Stomach smooth muscle (tissue), 2 donors: ENCODE measurements around the gene WDR36.

Experiments
- H3K27ac ChIP-seq: one replicate; pipeline ENCODE4 v1.7.0; 2013; ENCODE audit warnings: mild to moderate bottlenecking, low read length, inconsistent platforms
- H3K27me3 ChIP-seq, 2 donors: one replicate each; pipeline ENCODE4 v1.7.0; 2013; ENCODE audit warnings: low read length in 2 of 2; ENCODE audit not compliant: insufficient read depth in 2 of 2, control insufficient read depth in 1 of 2
- H3K36me3 ChIP-seq, 2 donors: one replicate each; pipeline ENCODE4 v1.7.0; 2013; ENCODE audit warnings: low read length in 2 of 2; ENCODE audit not compliant: control insufficient read depth in 2 of 2, insufficient read depth in 2 of 2
- H3K4me1 ChIP-seq: one replicate; pipeline ENCODE4 v1.7.0; 2013; ENCODE audit warnings: low read length; ENCODE audit not compliant: control insufficient read depth, insufficient read depth
- H3K4me3 ChIP-seq, 2 donors: one replicate each; pipeline ENCODE4 v1.7.0; 2013; ENCODE audit warnings: low read length in 2 of 2
- H3K9ac ChIP-seq, 2 donors: one replicate each; pipeline ENCODE4 v1.7.0; 2013; ENCODE audit warnings: low read length in 2 of 2, mild to moderate bottlenecking in 1 of 2
- H3K9me3 ChIP-seq, 2 donors: one replicate each; pipeline ENCODE4 v1.7.0; 2013; ENCODE audit warnings: low read length in 2 of 2; ENCODE audit not compliant: control insufficient read depth in 2 of 2
- donor health status: healthy.
- donor health status: Pancreatic carcinoma.

The WDR36 gene

DNA sequence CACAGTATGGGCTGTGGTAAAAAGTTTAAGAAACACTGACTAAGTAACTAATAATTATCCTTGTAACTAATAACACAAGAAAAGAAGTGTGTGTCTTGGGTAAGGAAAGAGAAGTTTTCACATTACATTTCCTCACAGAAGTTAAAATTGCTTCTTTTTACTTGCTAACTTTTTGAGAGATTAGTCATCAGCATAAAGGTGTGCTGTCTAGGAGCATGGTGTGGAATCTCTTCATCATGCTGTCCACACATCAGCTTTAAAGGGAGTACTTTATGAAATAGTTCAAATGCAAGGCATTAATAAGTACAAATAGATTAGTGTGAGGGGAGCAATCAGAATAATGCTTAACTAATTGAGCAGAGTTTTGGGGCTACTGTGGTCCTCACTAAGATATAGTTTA lies 29.8 kb downstream of the WDR36 start:
- peaks cover 28 to 36% of the 10 kb centered on the region in 2 donors for H3K36me3 ChIP-seq

DNA sequence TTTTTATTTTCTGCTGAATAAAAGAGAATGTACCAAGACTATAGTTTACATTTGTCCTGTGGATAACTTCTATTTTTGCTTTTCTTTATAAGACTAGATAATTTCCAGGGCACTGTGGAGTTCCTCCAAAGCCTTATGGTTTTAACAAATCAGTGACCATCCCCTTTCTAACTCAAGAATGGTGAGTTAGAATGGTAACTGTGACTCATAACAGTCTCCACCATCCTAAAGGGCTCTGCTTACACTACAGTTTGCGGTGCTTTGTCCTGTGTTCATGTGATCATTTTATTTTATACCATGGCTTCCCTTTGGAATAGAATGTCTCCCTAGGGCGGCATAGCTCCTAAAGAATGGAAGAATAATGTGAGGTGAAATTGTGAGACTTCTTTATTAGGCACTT lies 30.2 kb downstream of the WDR36 start:
- no peaks in the 10 kb centered on the region for H3K9me3 ChIP-seq
- H3K36me3 ChIP-seq: peaks cover 27 to 36% of the 10 kb centered on the region in 2 donors
- no peaks in the 10 kb centered on the region for H3K4me1 ChIP-seq
- H3K27me3 ChIP-seq: no peaks in the 10 kb centered on the region
- no peak overlapping the region for H3K9ac ChIP-seq
- H3K4me3 ChIP-seq: no peak overlapping the region
- H3K27ac ChIP-seq: no peak overlapping the region

More for the DNA sequence above, 29.8 kb downstream of the WDR36 start:
- no peak overlapping the region for H3K9ac ChIP-seq
- H3K27ac ChIP-seq: no peak overlapping the region
- no peak overlapping the region for H3K4me3 ChIP-seq
- no peaks in the 10 kb centered on the region for H3K9me3 ChIP-seq
- H3K27me3 ChIP-seq: no peaks in the 10 kb centered on the region
- no peaks in the 10 kb centered on the region for H3K4me1 ChIP-seq

DNA sequence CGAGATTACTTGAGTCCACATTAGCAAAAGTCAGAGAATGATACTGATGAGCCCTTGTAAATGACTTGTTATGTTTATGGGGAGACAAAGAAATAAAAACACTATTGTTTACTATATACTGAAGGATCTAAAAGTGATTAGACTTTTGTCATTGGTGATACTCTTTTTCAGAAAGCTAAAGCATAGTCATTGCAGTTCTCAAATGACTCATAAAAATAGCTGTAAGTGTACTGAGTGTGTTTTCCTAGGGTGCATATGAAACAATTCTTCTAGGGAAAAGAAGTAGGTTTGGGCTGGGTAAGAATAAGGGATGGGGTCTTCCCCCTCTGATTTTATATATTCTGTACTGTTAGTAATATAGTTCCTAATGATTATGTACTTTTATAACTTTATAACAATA lies 32.6 kb downstream of the WDR36 start:
- H3K36me3 ChIP-seq: peaks cover 29 to 36% of the 10 kb centered on the region in 2 donors
- H3K4me3 ChIP-seq: no peak overlapping the region
- no peaks in the 10 kb centered on the region for H3K4me1 ChIP-seq
- H3K9me3 ChIP-seq: no peaks in the 10 kb centered on the region
- H3K27me3 ChIP-seq: no peaks in the 10 kb centered on the region
- H3K27ac ChIP-seq: no peak overlapping the region
- H3K9ac ChIP-seq: no peak overlapping the region

- no peaks in the 10 kb centered on the region for H3K27me3 ChIP-seq
- no peaks in the 10 kb centered on the region for H3K4me1 ChIP-seq
- peaks cover 23% of the 10 kb centered on the region in 2 donors for H3K36me3 ChIP-seq
- no peak overlapping the region for H3K27ac ChIP-seq
- H3K9ac ChIP-seq: no peak overlapping the region
- no peak overlapping the region for H3K4me3 ChIP-seq
- H3K9me3 ChIP-seq: no peaks in the 10 kb centered on the region
These were observed 34.7 kb downstream of the WDR36 start for GRCh38 chr5:111126896-111127295.

DNA sequence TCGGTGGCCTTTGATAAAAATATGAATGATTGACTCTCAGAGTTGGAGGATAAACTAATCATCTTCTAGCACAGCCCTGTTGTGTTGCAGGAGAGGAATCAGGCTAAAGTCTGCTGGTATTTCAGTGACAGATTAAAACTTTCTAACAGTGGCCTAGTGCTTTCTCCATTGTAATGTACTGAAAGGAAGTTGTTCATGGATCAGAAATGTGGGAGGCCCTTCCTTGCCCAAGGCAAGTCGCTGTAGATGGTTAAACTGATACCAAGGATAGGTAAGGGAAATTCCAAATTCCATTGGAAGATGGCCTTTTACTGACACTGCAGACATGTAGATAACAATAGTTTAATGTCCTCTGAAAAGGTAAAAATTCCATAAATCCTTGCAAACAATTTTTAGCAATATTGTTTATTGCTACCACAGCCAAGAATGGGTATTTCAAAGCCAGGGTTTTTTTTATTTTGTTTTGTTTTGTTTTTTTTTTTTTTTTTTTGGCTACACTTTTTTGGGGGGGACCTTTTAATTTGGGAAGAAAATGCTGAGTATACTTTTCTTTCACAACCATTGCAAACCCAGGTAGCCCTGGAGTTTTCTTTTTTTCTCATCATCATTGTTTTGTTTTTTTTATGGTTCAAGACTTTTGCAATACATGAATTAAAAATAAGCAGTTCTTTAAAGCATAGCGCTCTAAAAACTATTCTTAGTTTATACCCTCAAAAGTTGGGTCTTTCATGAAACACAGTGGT lies 35.5 kb downstream of the WDR36 start:
- H3K9me3 ChIP-seq: no peaks in the 10 kb centered on the region
- no peak overlapping the region for H3K9ac ChIP-seq
- no peaks in the 10 kb centered on the region for H3K27me3 ChIP-seq
- H3K4me3 ChIP-seq: no peak overlapping the region
- H3K27ac ChIP-seq: no peak overlapping the region
- H3K4me1 ChIP-seq: no peaks in the 10 kb centered on the region
- peaks cover 16% of the 10 kb centered on the region in 2 donors for H3K36me3 ChIP-seq

DNA sequence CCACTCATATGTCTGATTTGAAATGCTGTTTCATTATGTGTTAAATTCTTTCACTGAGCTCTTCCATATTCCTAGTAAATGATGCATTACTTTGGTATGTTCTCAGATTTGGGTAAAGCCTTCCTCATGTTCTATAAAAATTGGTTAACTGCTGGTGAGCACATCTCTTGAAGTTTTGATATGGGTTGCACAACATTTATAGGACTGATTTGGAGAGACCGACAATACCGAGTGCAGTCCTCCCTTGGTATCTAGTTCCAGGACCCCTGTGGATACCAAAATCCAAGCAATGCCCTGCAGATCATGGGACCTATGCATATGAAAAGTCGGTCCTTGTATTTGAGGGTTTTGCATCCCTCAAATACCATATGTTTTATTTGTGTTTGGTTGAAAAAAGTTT lies 37.8 kb downstream of the WDR36 start:
- no peak overlapping the region for H3K4me3 ChIP-seq
- no peaks in the 10 kb centered on the region for H3K9me3 ChIP-seq
- H3K36me3 ChIP-seq: peaks cover 6 to 13% of the 10 kb centered on the region in 2 donors
- no peak overlapping the region for H3K9ac ChIP-seq
- H3K4me1 ChIP-seq: no peaks in the 10 kb centered on the region
- no peaks in the 10 kb centered on the region for H3K27me3 ChIP-seq
- H3K27ac ChIP-seq: no peak overlapping the region

- Histone ChIP-seq H3K4me1 (no peaks in the 10 kb centered on the region), H3K9ac (no peak overlapping the region), H3K36me3 (peaks cover 0 to 9% of the 10 kb centered on the region in 2 donors), H3K27me3 (peaks cover 0 to 2% of the 10 kb centered on the region in 2 donors), H3K4me3 (no peak overlapping the region), H3K9me3 (no peaks in the 10 kb centered on the region), H3K27ac (no peak overlapping the region)
These were observed 39.2 kb downstream of the WDR36 start for GRCh38 chr5:111131356-111131755.

- no peaks in the 10 kb centered on the region for H3K9me3 ChIP-seq
- no peak overlapping the region for H3K4me3 ChIP-seq
- no peak overlapping the region for H3K27ac ChIP-seq
- peaks cover 0 to 4% of the 10 kb centered on the region in 2 donors for H3K36me3 ChIP-seq
- peaks cover 0 to 2% of the 10 kb centered on the region in 2 donors for H3K27me3 ChIP-seq
- H3K9ac ChIP-seq: no peak overlapping the region
- no peaks in the 10 kb centered on the region for H3K4me1 ChIP-seq
These were observed 39.9 kb downstream of the WDR36 start for GRCh38 chr5:111132076-111132475.

- H3K9ac ChIP-seq: no peak overlapping the region
- H3K27me3 ChIP-seq: peaks cover 0 to 2% of the 10 kb centered on the region in 2 donors
- no peaks in the 10 kb centered on the region for H3K9me3 ChIP-seq
- no peak overlapping the region for H3K4me3 ChIP-seq
- no peak overlapping the region for H3K27ac ChIP-seq
- H3K36me3 ChIP-seq: no peaks in the 10 kb centered on the region
- no peaks in the 10 kb centered on the region for H3K4me1 ChIP-seq
These were observed 40.7 kb downstream of the WDR36 start for GRCh38 chr5:111132731-111133435.

DNA sequence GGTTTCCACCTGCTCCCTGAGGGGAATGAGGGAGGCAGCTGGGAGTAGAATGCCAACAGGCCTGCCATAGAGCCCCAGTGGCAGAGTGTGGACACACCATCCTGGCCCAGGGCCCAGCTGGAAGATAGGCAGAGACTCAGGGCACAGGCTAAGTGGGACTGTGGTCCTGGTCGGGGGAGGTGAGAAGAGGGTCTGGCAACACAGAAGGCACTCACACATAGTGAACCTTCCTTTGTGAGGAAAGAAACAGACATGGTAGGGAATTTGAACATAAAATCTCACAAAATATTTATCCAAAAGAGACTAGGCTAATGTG lies 41.2 kb downstream of the WDR36 start:
- Histone ChIP-seq H3K4me3 (no peak overlapping the region), H3K27ac (no peak overlapping the region), H3K4me1 (no peaks in the 10 kb centered on the region), H3K36me3 (no peaks in the 10 kb centered on the region), H3K9me3 (no peaks in the 10 kb centered on the region), H3K9ac (no peak overlapping the region), H3K27me3 (peaks cover 0 to 2% of the 10 kb centered on the region in 2 donors)

- Histone ChIP-seq H3K4me3 (no peak overlapping the region), H3K9me3 (no peaks in the 10 kb centered on the region), H3K36me3 (no peaks in the 10 kb centered on the region), H3K4me1 (no peaks in the 10 kb centered on the region), H3K9ac (no peak overlapping the region), H3K27ac (no peak overlapping the region), H3K27me3 (peaks cover 0 to 2% of the 10 kb centered on the region in 2 donors)
These were observed 41.9 kb downstream of the WDR36 start for GRCh38 chr5:111134087-111134486.
